RPMI7951 (cell line): ENCODE results near the gene HSPB6. TPM values are rescaled to one million over a fixed set of nuclear protein-coding genes. Genes with fewer than 3 reads are reported as not detected.
"Not testable (repeated sequence)": the region's sequence is repeated elsewhere in the genome, so short reads cannot be mapped to it uniquely, and the experiment has no call there.

ENCODE experiments used
- DNase-seq: peaks from one replicate; pipeline ENCODE4 v3.0.0-alpha.2; 2012; ENCODE audit warnings: low read depth
- total RNA-seq: library from RNA; depleted of rRNA; stranded (reverse); fragments of >200 nt; shearing (Covaris generic); gene quantifications from 2 replicates; pipeline ENCODE4 v1.2.3, GENCODE V29; 2014; rRNA removed

Gene HSPB6, protein sequence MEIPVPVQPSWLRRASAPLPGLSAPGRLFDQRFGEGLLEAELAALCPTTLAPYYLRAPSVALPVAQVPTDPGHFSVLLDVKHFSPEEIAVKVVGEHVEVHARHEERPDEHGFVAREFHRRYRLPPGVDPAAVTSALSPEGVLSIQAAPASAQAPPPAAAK
- 0.10 TPM in 1 of 2 replicates, not detected in the other for total RNA-seq

DNA sequence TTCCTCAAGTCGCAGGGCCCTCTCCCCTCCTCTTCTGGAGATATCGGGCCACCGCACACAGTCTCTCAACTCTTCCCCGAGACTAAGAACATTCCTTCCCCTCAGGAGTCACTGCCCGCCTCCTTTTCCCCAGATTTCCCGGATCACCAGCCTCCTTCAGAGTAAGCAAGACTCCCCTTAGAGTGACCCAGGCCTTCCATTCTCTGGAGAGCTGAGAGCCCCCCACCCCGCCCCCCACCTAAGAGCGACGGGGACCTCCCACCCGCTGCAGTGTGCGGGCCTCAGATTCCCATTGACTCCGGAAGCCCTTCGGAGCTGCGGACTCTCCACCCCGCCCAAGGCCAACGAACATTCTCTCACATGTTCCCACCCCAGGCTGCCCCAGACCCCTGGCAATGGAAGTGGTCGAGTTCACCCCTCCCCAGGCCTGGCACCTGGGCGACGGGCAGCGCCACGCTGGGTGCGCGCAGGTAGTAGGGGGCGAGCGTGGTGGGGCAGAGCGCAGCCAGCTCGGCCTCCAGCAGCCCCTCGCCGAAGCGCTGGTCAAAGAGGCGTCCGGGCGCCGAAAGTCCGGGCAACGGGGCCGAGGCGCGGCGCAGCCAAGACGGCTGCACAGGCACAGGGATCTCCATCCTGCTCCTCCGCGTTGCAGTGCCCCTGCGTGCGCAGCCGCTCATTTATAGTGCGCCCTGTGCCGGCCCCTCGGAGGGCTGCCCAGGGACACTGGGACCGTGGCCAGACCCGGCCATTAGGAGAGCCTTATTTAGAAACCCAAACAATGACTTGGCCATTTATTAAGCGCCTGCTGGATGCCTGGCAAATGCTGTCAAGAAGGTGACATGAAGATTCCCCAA lies at the start of gene HSPB6:
Gene HSPB6 (minus strand): TSS at position 653 of the 854 bp plus-strand sequence. CDS start 21 bp downstream, at position 632.
- DNase-seq: peak; percentile 37

DNA sequence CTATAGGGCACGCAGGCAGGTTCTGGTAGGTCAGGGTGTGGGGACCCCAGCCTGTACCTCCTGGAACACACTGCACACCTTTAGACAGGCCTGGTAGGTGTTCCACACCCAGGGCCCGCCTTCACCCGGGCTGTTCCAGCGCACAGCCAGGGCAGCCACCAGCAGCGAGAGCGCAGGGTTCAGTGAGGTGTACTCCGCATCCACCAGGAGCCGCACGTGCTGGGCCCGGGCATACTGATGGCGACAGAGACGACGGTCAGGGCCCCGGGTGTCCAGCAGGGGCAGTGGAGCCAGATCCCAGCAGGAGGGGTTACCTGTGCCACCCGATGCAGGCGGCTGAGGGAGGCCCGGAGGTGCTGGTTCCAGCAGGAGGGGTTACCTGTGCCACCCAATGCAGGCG lies 49.8 kb upstream of the HSPB6 start:
- DNase-seq: no peak

DNA sequence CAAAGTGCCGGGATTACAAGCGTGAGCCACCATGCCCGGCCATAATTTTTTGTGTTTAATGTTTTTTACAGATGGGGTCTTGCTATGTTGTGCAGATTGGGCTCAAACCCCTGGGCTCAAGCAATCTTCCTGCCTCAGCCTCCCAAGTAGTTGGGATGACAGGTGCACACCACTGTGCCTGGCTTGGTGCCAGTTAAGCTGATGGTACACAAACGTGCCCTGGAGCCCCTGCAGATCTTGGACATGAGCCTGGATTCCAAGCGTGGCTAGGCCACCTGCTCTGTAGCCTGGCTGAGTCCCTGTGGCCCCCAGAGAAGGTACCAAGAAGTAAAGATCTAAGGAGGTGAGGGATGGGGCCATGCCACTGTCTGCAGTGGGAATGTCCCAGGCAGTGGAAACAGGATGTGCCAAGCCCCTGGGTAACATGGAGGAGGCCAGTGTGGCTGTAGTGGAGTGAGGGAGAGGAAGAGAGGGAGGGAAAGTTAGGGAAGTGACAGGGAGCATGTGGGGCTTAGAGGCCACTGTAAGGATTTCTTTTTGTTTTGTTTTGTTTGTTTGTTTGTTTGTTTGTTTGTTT lies 48.8 kb upstream of the HSPB6 start:
- DNase-seq: no peak

DNA sequence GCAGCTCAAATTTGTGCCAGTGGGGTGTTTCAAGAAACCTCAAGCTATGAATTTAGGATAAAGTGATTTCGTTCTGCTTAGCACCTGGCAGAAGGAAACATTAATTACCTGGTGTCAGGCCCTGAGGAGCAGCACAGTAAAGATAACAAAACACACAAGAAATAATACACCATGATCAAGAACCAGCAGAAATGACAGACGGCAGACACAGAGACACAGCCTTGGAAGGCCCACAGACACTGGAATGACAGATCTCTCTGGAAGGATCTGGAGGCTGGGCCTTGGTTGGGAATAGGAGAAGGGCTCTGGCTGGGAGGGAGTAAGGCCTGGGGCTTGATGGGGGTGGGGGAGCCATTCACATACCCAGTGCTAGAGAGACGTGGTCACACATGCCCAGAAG lies 45.0 kb upstream of the HSPB6 start:
- DNase-seq: no peak

DNA sequence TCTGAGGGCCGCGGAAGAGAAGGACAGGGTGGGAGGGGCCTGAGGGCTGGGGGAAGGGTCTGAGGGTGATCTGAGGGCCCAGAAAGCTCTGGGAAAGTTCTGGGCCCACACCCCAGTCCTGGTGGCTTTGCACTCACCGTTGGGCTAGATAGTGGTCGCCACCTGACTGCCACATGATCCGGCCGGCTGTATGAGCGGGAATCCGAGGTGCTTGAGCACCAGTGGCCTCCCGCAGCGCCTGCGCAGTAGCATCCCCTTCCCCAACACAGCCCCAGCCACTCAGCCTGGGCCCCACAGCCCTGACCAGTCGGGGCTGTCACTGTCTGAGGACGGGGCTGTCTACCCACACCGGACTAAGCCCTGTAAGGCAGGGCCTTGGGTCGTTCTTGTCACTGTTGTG lies 40.8 kb upstream of the HSPB6 start:
- no peak for DNase-seq

DNA sequence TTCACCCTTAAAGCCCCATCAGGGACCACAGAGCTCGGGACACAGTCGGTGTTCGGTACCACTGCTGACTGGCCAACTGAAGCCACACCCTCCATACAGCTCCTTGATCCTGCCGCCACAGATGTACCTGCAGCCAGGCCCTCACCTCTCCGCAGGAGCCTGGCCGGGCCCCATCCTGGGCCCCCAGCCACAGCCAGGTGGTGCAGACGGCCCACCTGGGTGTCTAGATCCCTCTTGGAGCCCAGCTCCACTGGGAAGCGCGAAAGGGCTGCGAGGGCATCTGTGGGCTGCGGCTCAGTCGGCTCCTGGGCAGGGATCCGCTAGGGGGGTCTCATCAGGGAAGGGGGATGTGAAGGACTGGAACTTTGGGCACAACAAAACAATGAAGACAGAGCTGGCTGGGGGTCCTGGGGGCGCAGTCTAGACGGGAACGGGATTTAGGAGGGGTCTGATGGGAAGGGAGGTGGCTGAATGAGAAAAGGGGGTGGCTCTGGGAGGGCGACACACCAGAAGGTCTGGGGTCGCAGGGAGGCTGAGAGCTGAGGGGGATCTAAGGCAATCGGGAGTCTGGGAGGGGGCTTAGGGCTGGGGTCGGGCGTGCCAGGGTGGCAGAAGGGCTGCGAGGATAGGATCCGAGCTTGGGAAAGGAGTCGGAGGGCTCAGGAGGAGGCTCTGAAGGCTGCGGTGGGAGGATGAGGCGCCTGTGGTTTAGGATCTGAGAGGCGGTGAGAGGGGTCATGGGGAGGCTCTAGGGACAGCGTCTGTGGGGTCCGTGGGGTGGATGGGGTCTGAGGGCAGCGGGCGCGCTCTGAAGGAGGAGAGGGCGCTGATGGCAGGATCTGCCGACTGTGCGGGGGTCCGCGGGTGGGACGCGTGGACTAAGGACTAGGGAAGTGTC lies 40.1 kb upstream of the HSPB6 start:
- DNase-seq: no peak

DNA sequence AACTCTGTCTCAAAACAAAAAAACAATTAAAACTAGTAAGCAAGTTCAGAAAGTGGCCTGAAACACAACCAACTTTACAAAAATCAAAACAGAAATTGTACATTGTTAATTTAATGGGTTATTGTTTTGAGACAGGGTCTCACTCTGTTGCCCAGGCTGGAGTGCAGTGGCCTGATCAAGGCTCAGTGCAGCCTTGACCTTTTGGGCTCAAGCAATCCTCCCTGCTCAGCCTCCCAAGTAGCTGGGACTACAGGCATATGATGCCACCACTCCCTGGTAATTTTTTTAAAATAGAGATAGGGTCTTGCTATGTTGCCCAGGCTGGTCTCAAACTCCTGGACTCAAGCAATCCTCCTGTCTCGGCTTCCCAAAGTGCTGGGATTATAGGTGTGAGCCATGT lies 38.7 kb upstream of the HSPB6 start:
- not testable (repeated sequence) for DNase-seq

DNA sequence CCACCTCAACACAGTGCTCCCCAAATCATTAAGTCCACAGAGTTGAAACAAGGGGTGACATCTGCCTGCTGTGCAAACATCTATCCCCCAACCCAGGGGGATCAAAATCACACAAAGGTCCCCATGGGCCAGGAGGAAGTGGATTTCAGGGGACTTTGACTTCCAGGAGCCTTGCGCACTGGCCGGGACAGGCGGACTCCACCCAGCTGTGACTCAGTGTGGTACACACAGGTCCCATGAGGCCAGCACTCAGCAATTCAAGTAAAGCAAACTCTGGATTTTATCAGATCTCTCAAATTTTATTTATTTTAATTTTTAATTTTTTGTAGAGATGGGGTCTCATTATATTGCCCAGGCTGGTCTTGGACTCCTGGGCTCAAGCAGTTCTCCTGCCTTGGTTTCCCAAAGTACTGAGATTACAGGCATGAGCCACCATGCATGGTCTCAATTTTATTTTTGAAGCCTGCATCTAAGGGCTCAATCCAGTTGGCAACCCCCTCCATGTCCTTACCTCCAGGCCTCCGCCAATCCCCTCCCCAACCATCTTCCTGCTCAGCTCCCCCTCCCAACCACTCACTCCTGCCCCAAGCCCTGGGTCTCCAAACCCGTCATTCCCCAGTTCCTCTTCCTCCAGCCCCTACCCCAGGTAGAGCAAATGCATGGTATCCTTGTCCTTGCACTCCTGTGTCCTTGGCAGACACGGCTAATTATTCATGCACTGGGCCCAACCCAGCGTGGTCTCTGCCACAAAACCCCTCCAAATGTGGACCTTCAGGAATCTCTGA lies 36.7 kb upstream of the HSPB6 start:
- DNase-seq: no peak

DNA sequence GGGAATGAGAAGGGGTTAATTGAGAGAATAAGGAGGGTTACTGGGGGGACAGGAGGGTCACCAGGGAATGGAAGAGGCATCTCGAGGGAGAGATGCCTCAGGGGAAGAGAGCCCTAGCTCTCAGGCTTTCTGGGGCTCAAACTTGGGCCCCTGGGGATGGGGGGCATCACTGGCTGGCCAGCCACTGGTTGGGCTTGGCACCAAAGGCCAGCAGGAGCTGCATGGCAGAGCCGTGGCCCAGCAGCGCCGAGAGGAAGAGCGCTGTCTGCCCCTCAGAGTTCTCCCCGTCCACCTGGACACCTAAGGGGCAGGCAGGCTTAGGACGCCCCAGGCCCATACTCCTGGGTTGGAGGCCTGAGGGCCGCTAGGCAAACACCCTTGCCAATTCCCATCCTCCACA lies 36.1 kb upstream of the HSPB6 start:
- DNase-seq: no peak

DNA sequence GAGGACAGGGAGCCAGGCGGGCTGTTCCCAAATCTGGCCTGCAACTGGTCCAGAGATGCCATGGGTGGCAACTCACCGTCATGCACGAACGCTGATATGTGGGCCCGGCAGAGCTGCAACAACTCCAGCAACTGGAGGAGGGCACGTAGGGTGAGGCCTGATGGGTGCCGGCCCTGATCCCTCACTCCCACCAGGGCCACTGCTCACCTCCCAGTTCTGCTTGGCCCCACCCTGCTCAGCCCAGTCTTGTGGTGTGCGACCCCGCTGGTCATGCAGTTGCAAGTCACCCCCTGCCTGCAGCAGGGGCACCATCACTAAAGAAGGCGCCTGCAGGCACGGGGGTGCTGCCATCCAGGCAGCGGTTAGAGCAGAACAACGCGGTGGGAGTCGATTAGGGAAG lies 35.5 kb upstream of the HSPB6 start:
- no peak for DNase-seq

DNA sequence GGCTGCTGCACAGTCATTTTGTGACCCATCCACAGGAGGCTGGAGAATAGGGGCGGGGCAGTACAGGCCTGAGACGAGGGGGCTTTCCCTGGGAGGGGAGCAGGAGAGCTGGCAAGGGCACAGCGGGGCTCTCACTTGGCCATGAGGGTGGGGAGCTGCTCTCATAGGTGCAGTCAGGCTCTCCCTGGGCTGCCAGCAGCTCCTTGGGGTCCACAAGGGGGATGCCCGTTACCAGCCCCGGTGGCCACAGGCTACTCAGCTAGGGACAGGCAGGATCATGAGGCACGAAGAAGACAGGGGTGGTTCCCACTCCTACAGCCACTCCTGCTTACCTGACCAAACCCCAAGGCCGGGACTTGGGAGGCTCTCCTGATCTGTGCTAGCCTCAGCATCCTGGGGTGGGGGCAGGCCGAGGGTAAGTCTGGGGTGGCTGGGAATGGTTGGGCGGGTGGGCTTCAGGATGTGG lies 35.0 kb upstream of the HSPB6 start:
- DNase-seq: no peak

DNA sequence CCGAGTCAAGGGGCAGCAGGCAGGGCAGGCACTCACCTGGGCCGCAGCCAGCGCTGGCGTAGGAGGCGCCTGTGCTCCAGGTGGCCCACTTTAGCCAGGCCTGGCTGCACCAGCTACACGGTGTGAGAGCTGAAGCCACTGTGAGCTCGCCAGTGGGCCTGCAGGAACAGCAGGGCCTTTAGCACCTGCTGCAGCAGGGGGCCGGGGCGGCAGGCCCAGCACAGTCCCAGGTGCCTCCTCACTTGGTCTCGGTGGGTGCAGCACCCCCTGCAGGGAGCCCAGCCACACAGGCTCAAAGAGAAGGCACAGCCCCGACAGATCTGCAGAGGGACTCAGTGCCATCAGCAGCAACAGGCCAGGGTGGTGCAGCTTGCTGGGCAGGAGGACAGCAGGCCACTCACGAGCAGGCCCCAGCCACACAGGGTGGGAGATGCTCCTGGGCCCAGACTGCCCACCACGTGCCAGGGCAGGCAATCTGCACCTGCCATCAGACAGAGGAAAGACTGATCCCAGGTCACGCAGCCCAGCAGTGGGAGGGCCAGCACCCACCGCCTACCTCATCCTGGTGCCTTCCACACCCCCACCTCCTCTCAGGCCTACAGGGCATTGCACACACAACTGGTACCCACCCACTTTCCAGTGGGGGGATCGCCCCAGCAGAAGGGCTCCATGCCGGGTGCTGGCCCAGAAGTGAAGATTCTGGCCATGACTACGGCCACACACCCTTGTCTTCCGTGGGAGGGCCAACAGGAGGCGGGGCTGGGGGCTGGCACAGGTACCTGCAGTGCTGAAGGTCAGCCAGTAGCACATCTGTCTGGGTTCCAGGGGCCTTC lies 34.4 kb upstream of the HSPB6 start:
- DNase-seq: no peak

DNA sequence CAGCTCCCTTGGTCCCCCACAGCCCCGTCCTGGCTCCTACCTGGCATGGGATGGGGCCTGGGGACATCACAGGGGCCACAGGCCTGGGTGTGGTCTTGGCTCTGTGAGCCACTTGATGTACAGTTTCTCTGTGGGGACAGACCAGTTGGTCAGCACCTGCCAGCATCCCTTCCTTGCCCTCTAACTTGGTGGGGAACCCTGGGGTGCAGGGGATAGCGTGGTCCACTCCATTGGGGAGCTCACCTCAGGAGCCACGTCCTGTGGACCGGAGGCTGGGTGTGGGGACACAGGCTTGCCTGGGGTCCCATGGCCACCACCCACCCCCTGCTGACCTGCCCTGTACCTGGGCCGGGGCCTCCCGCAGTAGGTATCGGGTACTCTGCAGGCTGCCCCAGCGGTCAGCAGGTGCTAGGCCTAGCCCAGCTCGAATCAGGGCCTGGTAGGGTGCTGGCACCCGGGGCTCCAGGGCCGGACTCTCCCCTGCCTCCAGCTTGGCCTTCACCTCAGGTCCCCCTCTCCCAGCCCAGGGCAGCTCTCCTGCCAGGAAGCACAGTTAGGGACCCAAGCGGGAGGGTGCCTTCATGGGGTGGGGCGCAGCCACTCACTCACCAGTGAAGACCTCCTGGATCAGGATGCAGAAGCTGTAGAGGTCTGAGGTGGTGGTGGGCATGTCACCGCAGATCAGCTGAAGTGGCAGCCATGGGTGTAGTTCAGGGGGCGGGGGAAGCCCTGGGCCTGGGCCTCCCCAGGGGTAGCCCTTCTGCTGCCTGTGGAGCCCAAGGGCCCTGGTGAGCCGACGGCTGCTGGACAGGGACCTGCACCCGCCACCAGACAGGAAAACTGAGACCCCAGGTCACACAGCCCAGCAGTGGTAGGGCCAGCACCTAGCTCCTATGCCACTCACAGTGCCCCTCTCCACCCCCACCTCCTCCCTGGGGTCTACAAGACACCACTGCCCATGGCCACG lies 33.4 kb upstream of the HSPB6 start:
- DNase-seq: no peak

DNA sequence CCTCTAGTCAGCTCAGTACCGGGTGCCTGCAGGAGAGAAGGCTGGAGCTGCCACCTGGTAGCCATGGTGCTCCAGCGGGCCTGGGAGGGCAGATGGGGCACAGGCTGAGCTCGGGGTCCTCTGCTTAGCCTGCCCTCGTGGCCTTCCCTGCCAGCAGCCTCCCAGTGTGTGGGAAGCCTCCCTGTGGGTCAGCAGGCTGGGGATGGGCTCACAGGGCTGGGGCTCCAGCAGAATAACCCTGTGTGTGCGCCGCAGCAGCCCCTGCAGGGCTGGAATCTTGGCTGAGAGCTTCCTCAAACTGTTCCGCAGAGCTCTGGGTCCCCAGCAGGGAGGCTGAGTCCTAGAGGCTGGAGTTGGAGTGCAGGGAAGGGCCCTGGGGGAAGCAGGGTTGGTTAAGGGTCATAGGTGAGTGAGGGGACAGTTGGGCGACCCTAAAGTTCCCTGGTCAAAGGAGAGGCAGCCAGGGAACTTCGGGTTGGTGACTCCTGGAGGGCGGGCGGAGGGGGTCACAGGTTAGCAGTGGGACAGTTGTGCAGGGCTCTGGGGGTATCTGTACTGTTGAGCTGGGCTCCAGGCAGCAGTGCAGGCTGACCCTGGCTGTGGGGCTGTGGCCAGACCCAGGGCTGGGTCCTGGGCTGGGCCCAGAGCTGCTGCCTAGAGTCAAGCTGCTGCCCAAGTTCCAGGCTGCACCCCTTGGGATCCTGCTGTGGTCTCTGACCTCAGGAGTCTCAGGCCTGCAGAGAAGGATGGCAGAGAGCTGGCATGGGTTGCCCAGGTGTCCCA lies 32.6 kb upstream of the HSPB6 start:
- no peak for DNase-seq

DNA sequence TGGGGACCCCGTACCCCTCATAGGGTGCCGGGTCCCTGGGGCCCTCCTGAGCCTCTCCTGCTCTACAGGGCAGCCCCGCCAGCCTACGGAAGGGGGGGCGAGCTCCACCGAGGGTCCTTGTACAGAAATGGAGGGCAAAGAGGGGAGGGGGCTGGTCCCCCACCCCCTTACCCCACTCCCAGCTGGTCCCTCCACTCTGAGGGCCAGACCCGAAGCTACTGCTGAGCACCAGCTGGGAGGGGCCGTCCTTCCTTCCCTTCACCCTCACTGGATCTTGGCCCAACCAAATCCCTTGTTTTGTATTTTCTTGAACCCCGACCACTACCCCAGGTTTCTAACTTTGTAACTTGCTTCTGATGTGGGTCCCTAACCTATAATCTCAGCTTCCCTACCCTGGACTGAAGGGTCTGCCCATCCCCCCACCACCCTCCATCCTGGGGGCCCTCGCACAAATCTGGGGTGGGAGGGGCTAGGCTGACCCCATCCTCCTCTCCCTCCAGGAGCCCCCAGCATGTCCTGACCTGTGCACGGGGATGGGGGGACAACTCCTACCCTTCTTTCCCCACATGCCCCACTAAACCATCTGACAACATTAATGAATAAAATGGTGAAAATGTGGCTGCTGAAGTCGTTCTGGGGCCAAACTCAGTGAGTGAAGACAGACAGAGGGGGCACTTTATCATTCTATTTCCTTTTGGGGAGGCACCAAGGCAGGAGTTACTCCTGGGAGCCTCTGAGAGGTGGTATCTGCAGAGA lies 31.6 kb upstream of the HSPB6 start:
- DNase-seq: no peak

DNA sequence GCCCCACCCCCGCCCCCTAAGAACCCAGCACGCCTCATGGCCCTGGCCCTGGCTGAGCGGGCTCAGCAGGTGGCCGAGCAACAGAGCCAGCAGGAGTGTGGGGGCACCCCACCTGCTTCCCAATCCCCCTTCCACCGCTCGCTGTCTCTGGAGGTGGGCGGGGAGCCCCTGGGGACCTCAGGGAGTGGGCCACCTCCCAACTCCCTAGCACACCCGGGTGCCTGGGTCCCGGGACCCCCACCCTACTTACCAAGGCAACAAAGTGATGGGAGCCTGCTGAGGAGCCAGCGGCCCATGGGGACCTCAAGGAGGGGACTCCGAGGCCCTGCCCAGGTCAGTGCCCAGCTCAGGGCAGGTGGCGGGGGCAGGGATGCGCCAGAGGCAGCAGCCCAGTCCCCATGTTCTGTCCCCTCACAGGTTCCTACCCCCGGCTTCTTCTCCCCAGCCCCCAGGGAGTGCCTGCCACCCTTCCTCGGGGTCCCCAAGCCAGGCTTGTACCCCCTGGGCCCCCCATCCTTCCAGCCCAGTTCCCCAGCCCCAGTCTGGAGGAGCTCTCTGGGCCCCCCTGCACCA lies 30.5 kb upstream of the HSPB6 start:
- no peak for DNase-seq
